Common myeloid progenitor, CD34-positive (primary cell): ENCODE data around the gene VEZF1.

Experiments
- CTCF ChIA-PET: fragments of 350-600 bp; sonication (Branson Sonifier 250); formaldehyde crosslinking; loops from one replicate; lab custom pipeline; 2021; ENCODE audit warnings: antibody characterized with exemption; lab: Charles Lee
- POLR2A ChIA-PET: fragments of 350-600 bp; sonication (Branson Sonifier 250); formaldehyde crosslinking; loops from one replicate; lab custom pipeline; 2021; ENCODE audit warnings: antibody characterized with exemption; lab: Charles Lee
- DNase-seq, 3 donors: peaks; one replicate each; pipeline versions ENCODE4 v3.0.0 to v3.0.0-alpha.2; 2013
- H3K27ac ChIP-seq, 2 experiments: 1 replicate in 1 of 2; 2 replicates in 1 of 2; pipeline ENCODE4 v1.7.0; 2013; ENCODE audit warnings: inconsistent platforms in 2 of 2, low read length in 2 of 2, mild to moderate bottlenecking in 2 of 2, low read depth in 1 of 2, moderate library complexity in 1 of 2; ENCODE audit not compliant: severe bottlenecking in 2 of 2, insufficient read depth in 1 of 2, poor library complexity in 1 of 2
- H3K27me3 ChIP-seq, 5 experiments: replicated peaks in 2 of 5; 1 replicate in 3 of 5; 2 replicates in 2 of 5; pipeline versions ENCODE4 v1.6.1 to v1.7.0; 2013; ENCODE audit warnings: low read length in 4 of 5, mild to moderate bottlenecking in 2 of 5, moderate library complexity in 2 of 5, inconsistent platforms in 1 of 5; ENCODE audit not compliant: insufficient read depth in 5 of 5, control insufficient read depth in 4 of 5
- H3K36me3 ChIP-seq, 4 experiments: 1 replicate in 2 of 4; 2 replicates in 2 of 4; pipeline versions ENCODE4 v1.6.1 to v1.7.0; 2013; ENCODE audit warnings: low read length in 3 of 4, control low read depth in 1 of 4, mild to moderate bottlenecking in 1 of 4; ENCODE audit not compliant: control insufficient read depth in 4 of 4, insufficient read depth in 4 of 4
- H3K4me1 ChIP-seq, 4 experiments: 1 replicate in 3 of 4; 2 replicates in 1 of 4; pipeline versions ENCODE4 v1.6.1 to v1.7.1; 2013; ENCODE audit warnings: low read length in 3 of 4, mild to moderate bottlenecking in 3 of 4, control low read depth in 1 of 4, inconsistent platforms in 1 of 4, moderate library complexity in 1 of 4; ENCODE audit not compliant: control insufficient read depth in 4 of 4, insufficient read depth in 4 of 4; ENCODE audit errors: control extremely low read depth in 1 of 4
- H3K4me3 ChIP-seq, 7 experiments: 1 replicate in 4 of 7; 2 replicates in 3 of 7; pipeline versions ENCODE4 v1.5.1 to v1.7.0; 2013; ENCODE audit warnings: mild to moderate bottlenecking in 7 of 7, low read length in 6 of 7, moderate library complexity in 6 of 7, inconsistent platforms in 2 of 7, low read depth in 2 of 7, control low read depth in 1 of 7; ENCODE audit not compliant: insufficient read depth in 4 of 7, control insufficient read depth in 1 of 7; ENCODE audit errors: extremely low read depth in 1 of 7
- H3K9me3 ChIP-seq, 5 experiments: 1 replicate in 4 of 5; 2 replicates in 1 of 5; pipeline versions ENCODE4 v1.6.1 to v1.7.1; 2013; ENCODE audit warnings: low read length in 4 of 5, mild to moderate bottlenecking in 2 of 5, inconsistent platforms in 1 of 5, low read depth in 1 of 5, moderate library complexity in 1 of 5; ENCODE audit not compliant: control insufficient read depth in 4 of 5, insufficient read depth in 2 of 5; ENCODE audit errors: control extremely low read depth in 1 of 5
- WGBS: methylation state at CpG from one replicate; pipeline ENCODE4 v1.1.5; 2013; ENCODE audit not compliant: insufficient coverage; 5-methylcytosine and 5-hydroxymethylcytosine counted together

Gene VEZF1

DNA sequence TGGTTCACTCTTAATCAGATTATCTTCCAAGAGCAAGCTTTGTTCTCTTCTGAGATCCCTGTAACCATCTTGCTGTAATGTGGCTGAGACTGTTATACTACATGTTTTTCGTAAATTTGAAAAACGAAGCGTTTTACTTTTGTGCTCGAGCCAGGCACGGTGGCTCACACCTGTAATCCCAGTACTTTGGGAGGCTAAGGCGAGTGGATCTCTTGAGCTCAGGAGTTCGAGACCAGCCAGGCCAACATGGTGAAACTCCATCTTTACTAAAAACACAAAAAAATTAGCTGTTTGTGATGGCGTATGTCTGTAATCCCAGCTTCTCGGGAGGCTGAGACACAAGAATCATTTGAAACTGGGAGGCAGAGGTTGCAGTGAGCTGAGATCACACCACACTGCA lies 40.7 kb downstream of the VEZF1 start:
- no peak for DNase-seq
- no peaks in the 10 kb centered on the region for H3K9me3 ChIP-seq
- no peaks in the 10 kb centered on the region for H3K36me3 ChIP-seq
- peak overlapping the region in 6 of 7 experiments; percentile 46 to 79 (median 63) for H3K4me3 ChIP-seq
- ChIA-PET POLR2A (interaction anchor here (1.2 kb wide), 1 partner anchor 39 kb away, joined by 3 read pairs; no protein-coding TSS in a partner anchor), CTCF (interaction anchor here (0.7 to 4.6 kb wide), 23 partner anchors 8 to 88 kb away, joined by 3 to 35 read pairs (median 4); partner anchors contain the start of gene VEZF1)
- 89% methylated on average over 5 of the region's 9 CpGs for WGBS
- H3K27ac ChIP-seq, result no peak overlapping the region
- H3K27me3 ChIP-seq, result no peaks in the 10 kb centered on the region
- H3K4me1 ChIP-seq, result peaks cover 29 to 59% (median 51%) of the 10 kb centered on the region in 4 experiments

DNA sequence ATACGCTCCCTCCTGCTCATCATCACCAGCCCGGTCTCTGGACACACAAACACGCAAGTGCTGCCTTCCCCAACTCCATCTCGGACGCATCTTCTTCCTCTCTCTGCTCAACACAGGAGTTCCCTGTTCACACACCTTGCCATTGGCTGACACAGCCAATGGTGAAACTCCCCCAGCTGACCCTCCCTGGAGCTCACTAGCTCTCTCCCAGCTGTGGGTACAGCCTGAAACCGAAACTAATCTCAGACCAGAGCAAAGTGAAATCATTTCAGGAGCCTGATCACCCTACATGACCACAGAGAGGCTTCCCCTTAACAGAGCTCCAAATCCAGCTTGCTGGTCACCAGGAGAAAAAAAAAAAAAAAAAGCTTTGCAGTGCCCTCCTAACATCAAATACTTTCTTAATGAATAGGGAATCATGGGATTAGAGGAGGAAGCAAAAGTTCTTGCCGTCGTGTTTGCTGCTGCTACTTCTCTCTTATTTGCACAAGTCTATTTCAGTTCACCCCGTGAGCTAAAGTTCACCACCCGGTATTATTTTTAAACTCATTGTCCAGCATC lies 41.2 kb downstream of the VEZF1 start:
- POLR2A ChIA-PET, result interaction anchor here (1.2 kb wide), 1 partner anchor 40 kb away, joined by 3 read pairs; no protein-coding TSS in a partner anchor
- CTCF ChIA-PET, result interaction anchor here (0.7 to 4.6 kb wide), 21 partner anchors 9 to 87 kb away, joined by 3 to 35 read pairs (median 4); partner anchors contain the start of gene VEZF1
- peak; percentile 77 to 94 (median 94) for DNase-seq
- Histone ChIP-seq H3K36me3 (no peaks in the 10 kb centered on the region), H3K27ac (no peak overlapping the region), H3K9me3 (no peaks in the 10 kb centered on the region), H3K4me1 (peaks cover 29 to 59% (median 50%) of the 10 kb centered on the region in 4 experiments), H3K27me3 (no peaks in the 10 kb centered on the region), H3K4me3 (peak overlapping the region; percentile 28 to 79 (median 60))
- WGBS, result 2% methylated on average over 10 of the region's 10 CpGs

DNA sequence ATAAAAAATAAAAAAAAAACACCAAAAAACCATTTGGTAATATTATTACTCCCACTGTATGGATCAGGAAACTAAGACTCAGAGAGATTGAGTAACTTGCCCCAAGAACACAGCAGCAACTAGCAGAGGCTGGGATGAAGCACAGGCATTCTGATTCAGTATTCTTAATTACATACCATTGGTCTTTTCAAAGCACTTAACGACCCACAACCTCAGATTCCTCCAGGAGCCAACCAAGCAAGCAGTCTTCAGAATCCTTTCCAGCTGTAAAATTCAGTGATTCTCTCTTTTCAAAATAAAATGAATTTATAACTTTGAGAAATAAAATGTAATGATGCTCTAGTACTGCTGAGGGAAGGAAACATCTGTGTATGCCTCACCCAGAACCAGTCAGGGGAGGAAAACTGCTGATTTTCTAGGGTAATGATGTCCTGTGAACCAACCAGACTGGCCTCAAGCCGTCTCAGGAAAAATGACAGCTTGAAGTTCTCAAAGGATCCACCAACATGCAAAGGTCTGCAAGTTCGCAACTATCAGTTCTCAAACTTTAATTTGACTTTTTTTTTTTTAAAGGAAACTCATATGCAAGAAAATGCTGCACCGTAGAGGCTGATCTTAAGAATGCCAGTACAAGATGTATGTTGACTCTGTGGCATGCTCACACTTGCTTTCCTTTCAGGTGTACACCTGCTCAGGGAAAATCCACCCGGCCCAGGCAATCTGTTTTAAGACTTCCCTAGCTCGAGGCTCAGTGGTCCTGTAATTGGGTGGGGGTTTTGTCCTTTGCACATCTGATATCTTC lies 41.9 kb downstream of the VEZF1 start:
- no peaks in the 10 kb centered on the region for H3K36me3 ChIP-seq
- H3K27me3 ChIP-seq, result peaks cover 0 to 2% (median 0%) of the 10 kb centered on the region in 5 experiments
- H3K27ac ChIP-seq, result no peak overlapping the region
- ChIA-PET CTCF (interaction anchor here (0.6 to 4.6 kb wide), 16 partner anchors 8 to 661 kb away, joined by 3 to 35 read pairs (median 4); no protein-coding TSS in a partner anchor), POLR2A (interaction anchor here (1.1 kb wide), 1 partner anchor 78 kb away, joined by 3 read pairs; no protein-coding TSS in a partner anchor)
- peak overlapping the region; percentile 28 to 79 (median 60) for H3K4me3 ChIP-seq
- DNase-seq, result peak in 2 of 3 donors; percentile 59 to 70
- no peaks in the 10 kb centered on the region for H3K9me3 ChIP-seq
- H3K4me1 ChIP-seq, result peaks cover 28 to 64% (median 50%) of the 10 kb centered on the region in 4 experiments
- 8% methylated on average over 5 of the region's 6 CpGs for WGBS

DNA sequence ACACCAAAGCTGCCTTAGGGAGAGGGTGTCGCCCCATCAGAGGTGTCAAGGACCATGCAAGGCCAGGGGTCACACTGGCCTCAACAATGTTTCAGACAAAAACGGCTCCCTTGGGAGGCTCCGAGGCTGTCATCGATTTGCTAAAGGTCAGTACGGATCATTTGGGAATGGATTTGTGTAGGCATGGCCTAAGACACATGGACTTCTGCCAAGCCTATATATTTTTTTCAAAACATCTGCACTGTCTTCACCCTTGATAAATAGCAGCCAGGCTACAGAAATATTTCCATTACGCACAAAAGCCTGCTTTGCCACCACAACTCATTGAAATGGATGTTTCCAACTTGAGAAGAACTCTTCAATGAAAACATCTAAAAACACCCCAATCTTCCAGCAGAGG lies 43.1 kb downstream of the VEZF1 start:
- DNase-seq, result no peak
- ChIA-PET CTCF (interaction anchor here (1.4 to 1.8 kb wide), 4 partner anchors 26 to 55 kb away, joined by 3 to 4 read pairs (median 4); no protein-coding TSS in a partner anchor), POLR2A (interaction anchor here (1.1 kb wide), 1 partner anchor 77 kb away, joined by 3 read pairs; no protein-coding TSS in a partner anchor)
- Histone ChIP-seq H3K36me3 (no peaks in the 10 kb centered on the region), H3K9me3 (no peaks in the 10 kb centered on the region), H3K27ac (no peak overlapping the region), H3K4me3 (no peak overlapping the region), H3K27me3 (peaks cover 0 to 2% (median 0%) of the 10 kb centered on the region in 5 experiments), H3K4me1 (peaks cover 28 to 65% (median 48%) of the 10 kb centered on the region in 4 experiments)
- 100% methylated on average over 2 of the region's 6 CpGs for WGBS

DNA sequence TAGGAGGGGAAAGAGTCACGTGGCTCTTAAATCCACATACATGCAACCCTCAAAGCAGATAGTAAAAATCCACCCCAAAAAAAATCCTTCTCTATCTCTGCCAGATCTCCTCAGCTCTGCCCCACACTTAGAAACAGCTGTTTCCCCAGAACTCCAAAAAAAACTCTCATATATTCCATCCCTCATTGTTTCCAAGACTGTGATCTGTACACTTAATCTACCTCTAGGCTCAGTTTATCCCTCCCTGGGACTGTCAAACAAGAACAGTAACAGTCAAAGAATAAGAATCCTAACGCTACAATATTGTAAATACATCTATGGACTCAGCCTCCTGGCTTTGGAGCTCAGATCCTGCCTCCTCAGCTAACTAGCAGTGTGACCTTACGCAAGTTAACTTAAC lies 44.4 kb downstream of the VEZF1 start:
- ChIA-PET POLR2A (interaction anchor here (0.6 kb wide), 1 partner anchor 30 kb away, joined by 3 read pairs; no protein-coding TSS in a partner anchor), CTCF (interaction anchor here (0.7 to 1.8 kb wide), 7 partner anchors 26 to 87 kb away, joined by 3 to 5 read pairs (median 3); no protein-coding TSS in a partner anchor)
- no peak overlapping the region for H3K27ac ChIP-seq
- no peak for DNase-seq
- 100% methylated on average over 1 of the region's 3 CpGs for WGBS
- no peaks in the 10 kb centered on the region for H3K9me3 ChIP-seq
- H3K4me1 ChIP-seq, result peaks cover 28 to 59% (median 45%) of the 10 kb centered on the region in 4 experiments
- H3K4me3 ChIP-seq, result no peak overlapping the region
- no peaks in the 10 kb centered on the region for H3K36me3 ChIP-seq
- H3K27me3 ChIP-seq, result peaks cover 0 to 2% (median 0%) of the 10 kb centered on the region in 5 experiments

DNA sequence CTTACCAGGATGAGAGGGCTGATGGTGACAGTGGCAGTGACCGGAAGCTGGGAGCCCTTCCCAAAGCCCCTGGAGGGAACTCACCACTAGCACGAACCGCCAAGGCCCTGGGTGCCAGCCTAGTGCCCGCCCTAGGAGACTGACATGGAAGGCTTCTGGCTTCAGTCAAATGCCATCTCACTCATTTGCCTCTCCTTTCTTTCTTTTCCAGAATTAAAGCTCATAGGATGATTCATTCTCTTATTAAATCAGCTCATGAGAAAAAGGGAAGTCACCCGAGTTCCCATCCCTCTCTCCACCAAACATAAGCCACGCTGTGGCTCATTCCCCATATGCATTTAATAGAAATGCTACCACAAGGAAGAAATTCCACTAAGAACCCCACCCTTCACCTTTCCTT lies 44.9 kb downstream of the VEZF1 start:
- H3K27ac ChIP-seq, result no peak overlapping the region
- H3K36me3 ChIP-seq, result no peaks in the 10 kb centered on the region
- H3K9me3 ChIP-seq, result no peaks in the 10 kb centered on the region
- peaks cover 0 to 2% (median 0%) of the 10 kb centered on the region in 5 experiments for H3K27me3 ChIP-seq
- peak; percentile 34 to 62 (median 60) for DNase-seq
- no peak overlapping the region for H3K4me3 ChIP-seq
- ChIA-PET CTCF (interaction anchor here (1.2 to 1.8 kb wide), 5 partner anchors 26 to 87 kb away, joined by 3 to 4 read pairs (median 3); no protein-coding TSS in a partner anchor), POLR2A (interaction anchor here (0.5 kb wide), 1 partner anchor 36 kb away, joined by 3 read pairs; no protein-coding TSS in a partner anchor)
- peaks cover 23 to 54% (median 40%) of the 10 kb centered on the region in 4 experiments for H3K4me1 ChIP-seq
- 42% methylated on average over 2 of the region's 6 CpGs for WGBS
